ENCODE data around the gene APOBEC3C. TPM values are rescaled to one million over a fixed set of nuclear protein-coding genes. Genes with fewer than 3 reads are reported as not detected.

The APOBEC3C gene
- total RNA-seq, 4 donors from 2014 or later: 8.3 to 14.4 (median 9.0) TPM

GRCh38 chr22:38966942-38967341 lies 47.1 kb upstream of the APOBEC3C start:
- Histone ChIP-seq H3K36me3 (no peaks in the 10 kb centered on the region), H3K4me3 (replicated peaks in 1 of 3) (no peak overlapping the region), H3K4me1 (peaks cover 0 to 28% of the 10 kb centered on the region in 2 donors), H3K27ac (no peak overlapping the region), H3K9me3 (no peaks in the 10 kb centered on the region), H3K27me3 (no peaks in the 10 kb centered on the region)
- intact Hi-C loops (cut with DNase I): no loop called here
- TF ChIP-seq CTCF (IDR thresholded peaks at IDR 0.05) (no peak), POLR2A (IDR thresholded peaks at IDR 0.05) (no peak)
- DNase-seq: no peak
- WGBS, 2 donors: 88 to 95% methylated on average over 6 to 7 of the region's 7 CpGs

- no peaks in the 10 kb centered on the region for H3K9me3 ChIP-seq
- H3K36me3 ChIP-seq: no peaks in the 10 kb centered on the region
- WGBS, 2 donors: 81 to 86% methylated on average over 14 to 15 of the region's 15 CpGs
- peaks cover 0 to 28% of the 10 kb centered on the region in 2 donors for H3K4me1 ChIP-seq
- no peak overlapping the region for H3K4me3 ChIP-seq (replicated peaks in 1 of 3)
- no peaks in the 10 kb centered on the region for H3K27me3 ChIP-seq
- H3K27ac ChIP-seq: no peak overlapping the region
- no peak for TF ChIP-seq POLR2A (IDR thresholded peaks at IDR 0.05)
- TF ChIP-seq CTCF (IDR thresholded peaks at IDR 0.05): no peak
- no peak for DNase-seq
- intact Hi-C loops (cut with DNase I): no loop called here
Measured at GRCh38 chr22:38967451-38968450, 46.3 kb upstream of the APOBEC3C start.

- 85 to 87% methylated on average over 11 of the region's 11 CpGs for WGBS, 2 donors
- Histone ChIP-seq H3K4me1 (peaks cover 0 to 26% of the 10 kb centered on the region in 2 donors), H3K36me3 (no peaks in the 10 kb centered on the region), H3K27ac (no peak overlapping the region), H3K27me3 (no peaks in the 10 kb centered on the region), H3K4me3 (replicated peaks in 1 of 3) (no peak overlapping the region), H3K9me3 (no peaks in the 10 kb centered on the region)
- TF ChIP-seq CTCF (IDR thresholded peaks at IDR 0.05): no peak
- TF ChIP-seq POLR2A (IDR thresholded peaks at IDR 0.05): no peak
- intact Hi-C loops (cut with DNase I): no loop called here
- DNase-seq: no peak
Measured at GRCh38 chr22:38968801-38969200, 45.3 kb upstream of the APOBEC3C start.

- intact Hi-C loops (cut with DNase I): no loop called here
- WGBS, 2 donors: 59 to 64% methylated on average over 8 of the region's 8 CpGs
Measured at GRCh38 chr22:38970551-38970950, 43.5 kb upstream of the APOBEC3C start.

More at GRCh38 chr22:38970551-38970950, 43.5 kb upstream of the APOBEC3C start:
- Histone ChIP-seq H3K27me3 (no peaks in the 10 kb centered on the region), H3K4me1 (peaks cover 0 to 24% of the 10 kb centered on the region in 2 donors), H3K27ac (no peak overlapping the region), H3K36me3 (no peaks in the 10 kb centered on the region), H3K9me3 (no peaks in the 10 kb centered on the region), H3K4me3 (replicated peaks in 1 of 3) (no peak overlapping the region)
- no peak for DNase-seq
- no peak for TF ChIP-seq CTCF (IDR thresholded peaks at IDR 0.05)
- TF ChIP-seq POLR2A (IDR thresholded peaks at IDR 0.05): no peak

Measured in thyroid gland (tissue), 4 donors.